ENCODE measurements around the gene GRIN2A.

GRIN2A gene

DNA sequence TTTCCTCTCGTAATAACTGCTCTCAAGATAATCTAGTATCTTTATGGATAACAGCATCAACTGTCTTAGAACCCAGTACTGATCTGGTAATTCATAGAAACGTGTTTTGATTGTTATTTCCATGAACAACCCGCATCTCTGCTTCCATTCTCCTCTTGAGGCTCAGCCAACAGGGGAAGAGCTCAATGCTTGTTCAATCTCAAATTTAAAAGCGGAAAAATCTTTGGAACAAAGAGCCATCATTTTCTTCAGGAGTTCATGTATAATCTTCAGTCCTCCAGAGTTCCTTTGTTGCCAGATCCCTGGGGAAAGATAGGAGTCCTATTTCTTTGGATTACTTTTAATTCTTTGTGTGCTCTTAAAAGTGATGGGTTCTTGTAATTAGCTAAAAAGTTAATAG lies 319.9 kb downstream of the GRIN2A start:
- Mint-ChIP-seq H3K36me3 (ENCODE audit: low read depth) (no peaks in the 10 kb centered on the region), H3K9me3 (no peaks in the 10 kb centered on the region), H3K4me1 (no peaks in the 10 kb centered on the region), H3K27ac (no peak overlapping the region), H3K4me3 (no peak overlapping the region), H3K27me3 (ENCODE audit: low read depth, poor library complexity) (no peaks in the 10 kb centered on the region)
- DNase-seq: no peak
- TF ChIP-seq CTCF (IDR thresholded peaks at IDR 0.05): no peak

GRCh38 chr16:9860876-9861275 lies 321.4 kb downstream of the GRIN2A start:
- no peak for TF ChIP-seq CTCF (IDR thresholded peaks at IDR 0.05)
- no peak overlapping the region for H3K27ac Mint-ChIP-seq
- H3K36me3 Mint-ChIP-seq (ENCODE audit: low read depth): no peaks in the 10 kb centered on the region
- no peaks in the 10 kb centered on the region for H3K9me3 Mint-ChIP-seq
- DNase-seq: no peak
- H3K4me3 Mint-ChIP-seq: no peak overlapping the region
- H3K4me1 Mint-ChIP-seq: no peaks in the 10 kb centered on the region
- H3K27me3 Mint-ChIP-seq (ENCODE audit: low read depth, poor library complexity): no peaks in the 10 kb centered on the region

GRCh38 chr16:9859701-9860327 lies 322.4 kb downstream of the GRIN2A start:
- no peaks in the 10 kb centered on the region for H3K36me3 Mint-ChIP-seq (ENCODE audit: low read depth)
- no peak overlapping the region for H3K27ac Mint-ChIP-seq
- H3K9me3 Mint-ChIP-seq: no peaks in the 10 kb centered on the region
- no peaks in the 10 kb centered on the region for H3K27me3 Mint-ChIP-seq (ENCODE audit: low read depth, poor library complexity)
- H3K4me3 Mint-ChIP-seq: no peak overlapping the region
- H3K4me1 Mint-ChIP-seq: no peaks in the 10 kb centered on the region
- DNase-seq: no peak
- TF ChIP-seq CTCF (IDR thresholded peaks at IDR 0.05): no peak

GRCh38 chr16:9854675-9855074 lies 327.6 kb downstream of the GRIN2A start:
- Mint-ChIP-seq H3K9me3 (peaks cover 4% of the 10 kb centered on the region), H3K4me3 (no peak overlapping the region), H3K27ac (no peak overlapping the region), H3K27me3 (ENCODE audit: low read depth, poor library complexity) (peaks cover 2% of the 10 kb centered on the region), H3K36me3 (ENCODE audit: low read depth) (no peaks in the 10 kb centered on the region), H3K4me1 (peaks cover 32% of the 10 kb centered on the region)
- no peak for DNase-seq
- no peak for TF ChIP-seq CTCF (IDR thresholded peaks at IDR 0.05)

DNA sequence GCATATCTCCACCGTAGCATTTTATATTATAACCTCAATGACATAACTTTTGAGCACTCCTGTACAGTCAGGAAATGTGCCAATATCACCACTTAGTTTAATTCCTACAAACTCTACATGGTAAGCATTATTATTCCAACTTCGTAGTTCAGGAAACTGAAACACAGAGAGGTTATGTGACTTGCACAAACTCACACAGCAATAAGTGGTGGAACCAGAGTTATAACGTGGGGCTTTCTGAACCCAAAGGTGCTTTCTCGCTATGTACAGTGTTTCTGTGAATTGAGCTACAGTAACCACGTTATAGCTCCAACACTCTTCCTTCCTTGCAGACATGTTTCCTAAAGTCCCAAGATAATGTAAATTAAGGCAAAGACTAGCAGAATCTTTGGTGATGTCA lies 330.2 kb downstream of the GRIN2A start:
- DNase-seq: no peak
- H3K36me3 Mint-ChIP-seq (ENCODE audit: low read depth): no peaks in the 10 kb centered on the region
- peaks cover 3% of the 10 kb centered on the region for H3K27me3 Mint-ChIP-seq (ENCODE audit: low read depth, poor library complexity)
- no peak for TF ChIP-seq CTCF (IDR thresholded peaks at IDR 0.05)
- peaks cover 4% of the 10 kb centered on the region for H3K9me3 Mint-ChIP-seq
- H3K4me1 Mint-ChIP-seq: peaks cover 32% of the 10 kb centered on the region
- H3K4me3 Mint-ChIP-seq: no peak overlapping the region
- H3K27ac Mint-ChIP-seq: no peak overlapping the region

GRCh38 chr16:9850817-9851216 lies 331.4 kb downstream of the GRIN2A start:
- peaks cover 32% of the 10 kb centered on the region for H3K4me1 Mint-ChIP-seq
- H3K9me3 Mint-ChIP-seq: peaks cover 4% of the 10 kb centered on the region
- no peak for TF ChIP-seq CTCF (IDR thresholded peaks at IDR 0.05)
- no peaks in the 10 kb centered on the region for H3K36me3 Mint-ChIP-seq (ENCODE audit: low read depth)
- H3K27ac Mint-ChIP-seq: no peak overlapping the region
- no peak for DNase-seq
- H3K27me3 Mint-ChIP-seq (ENCODE audit: low read depth, poor library complexity): peaks cover 3% of the 10 kb centered on the region
- no peak overlapping the region for H3K4me3 Mint-ChIP-seq

Measured in nephron progenitor cell (in vitro differentiated cells).